Measurements from ENCODE around the gene LOXL1.
A peak's percentile ranks its signal among the peaks of the same experiment; 100 is the strongest.

LOXL1 gene

DNA sequence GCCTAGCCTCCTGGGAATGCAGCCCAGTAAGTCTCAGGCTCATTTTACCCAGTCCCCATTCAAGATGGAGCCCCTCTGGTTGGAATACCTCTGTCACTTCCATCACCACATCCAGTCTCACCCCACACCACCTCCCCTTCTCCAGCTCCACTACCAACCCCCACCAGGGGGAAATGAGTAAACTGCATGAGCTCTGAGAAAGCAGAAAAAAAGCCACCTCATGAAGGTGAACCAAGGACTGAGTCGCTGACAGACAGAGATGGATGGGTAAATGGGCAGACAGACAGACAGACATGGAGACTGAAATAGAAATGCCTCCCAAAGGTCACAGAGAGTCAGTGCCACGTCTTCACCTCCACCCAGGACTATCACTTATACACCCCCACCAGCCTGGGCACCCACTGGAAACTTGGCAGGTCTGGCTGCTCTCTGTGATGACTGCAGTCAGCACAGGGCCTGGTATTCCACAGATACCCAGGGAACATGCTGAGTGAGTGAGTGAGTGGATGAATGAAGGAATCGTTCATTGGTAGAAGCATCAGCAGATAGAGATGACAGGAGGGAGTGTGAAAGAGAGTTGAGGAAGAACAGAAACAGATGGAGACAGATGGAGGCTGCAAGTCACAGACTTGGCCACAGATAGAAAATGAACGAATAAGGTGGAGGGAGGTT lies 4.9 kb upstream of the LOXL1 start:
- no peak for DNase-seq (ENCODE audit: low read depth, low spot score)

DNA sequence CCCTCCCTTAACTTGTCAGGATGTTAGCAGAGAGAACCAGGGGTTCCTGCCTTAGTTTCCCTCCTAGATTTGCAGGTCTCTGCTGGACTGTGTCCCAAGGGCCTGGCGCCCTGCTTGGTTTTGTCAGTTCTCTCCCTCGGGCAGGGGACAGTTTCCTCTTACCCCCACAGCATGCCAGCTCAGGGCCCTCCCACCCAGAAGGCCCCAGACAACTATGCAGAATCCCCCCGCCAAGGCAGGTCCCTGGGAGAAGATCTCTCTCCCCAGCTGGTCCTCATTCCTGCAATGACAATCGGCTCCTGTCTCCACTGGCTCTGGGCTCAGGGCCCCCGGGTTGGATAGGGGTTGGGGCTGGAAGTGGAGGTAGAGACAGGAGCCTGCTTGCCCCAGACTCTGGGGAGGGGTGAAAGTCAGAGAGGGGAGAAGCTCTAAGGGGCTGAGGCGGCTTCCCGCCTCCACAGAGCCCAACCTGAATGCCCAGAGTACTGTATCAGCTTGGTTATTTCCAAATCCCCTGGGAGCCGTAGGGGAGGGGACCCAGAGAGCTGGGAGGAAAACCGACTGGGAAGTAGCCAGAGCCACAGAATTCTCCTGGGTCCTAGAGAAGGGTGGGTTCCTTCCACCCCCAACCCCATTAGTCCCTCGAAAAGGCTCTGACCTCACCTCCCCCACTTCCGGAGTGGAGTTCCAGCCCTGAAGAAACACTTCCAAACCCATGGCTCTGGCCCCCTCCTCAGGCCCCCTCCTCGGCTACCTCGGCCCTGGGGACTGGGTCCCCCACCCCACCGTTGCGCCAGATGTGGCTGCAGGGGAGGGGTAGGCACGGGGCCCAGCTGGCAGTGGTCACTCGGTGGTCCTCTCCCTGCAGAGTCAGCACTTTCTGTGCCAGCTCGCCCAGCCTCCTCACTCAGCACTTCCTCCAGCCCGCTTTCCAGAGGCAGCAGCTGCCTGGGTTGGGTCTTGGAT lies 3.8 kb upstream of the LOXL1 start:
- DNase-seq (ENCODE audit: low read depth, low spot score): no peak

DNA sequence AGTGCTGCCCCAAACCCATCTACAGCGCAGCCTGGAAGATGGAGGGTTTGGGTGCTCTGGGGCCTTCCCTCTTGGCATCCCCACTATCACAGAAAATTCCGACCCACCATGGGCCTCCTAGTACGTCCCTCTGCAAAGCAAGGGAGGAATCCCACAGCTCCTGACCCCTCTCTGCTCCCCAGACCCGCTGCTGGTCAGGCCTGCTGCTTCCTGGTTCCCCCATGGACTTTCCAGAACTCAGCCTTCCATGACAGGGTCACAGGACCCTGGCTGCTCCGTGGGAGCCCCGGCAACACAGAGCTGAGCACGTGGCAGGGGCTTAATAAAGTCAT lies 3.1 kb upstream of the LOXL1 start:
- no peak for DNase-seq (ENCODE audit: low read depth, low spot score)

DNA sequence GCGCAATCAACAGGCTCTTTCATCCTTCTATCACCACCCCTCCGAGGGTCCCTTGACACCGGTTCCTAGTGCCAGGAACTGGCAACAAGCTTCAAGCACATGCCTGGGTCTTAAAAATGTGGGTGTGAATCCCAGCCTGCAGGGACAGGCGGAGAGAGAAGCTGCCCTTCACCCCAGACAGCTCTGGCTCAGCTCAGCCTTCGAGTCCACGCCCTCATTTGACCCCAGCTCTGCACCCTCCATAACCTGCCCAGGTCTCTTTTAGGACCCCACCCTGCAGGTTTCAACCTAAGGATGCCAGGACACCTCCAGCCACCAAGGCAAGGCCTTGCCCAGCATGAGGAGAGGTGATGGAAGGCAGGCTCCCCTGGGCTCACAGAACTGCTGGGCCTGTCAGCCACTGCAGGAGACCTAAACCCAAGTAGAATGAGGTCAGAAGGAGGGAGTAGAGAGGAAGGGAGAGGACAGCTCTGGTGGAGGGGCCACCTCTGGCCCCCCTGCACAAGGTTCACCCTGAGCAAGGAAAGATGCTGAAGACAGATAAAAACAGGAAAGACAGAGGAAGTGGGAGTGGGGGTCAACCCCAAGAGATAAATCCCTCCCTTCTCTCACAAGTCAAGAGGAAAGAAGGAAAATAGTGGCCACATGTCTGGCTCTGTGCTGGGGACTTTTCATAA lies 2.6 kb upstream of the LOXL1 start:
- DNase-seq (ENCODE audit: low read depth, low spot score): no peak

DNA sequence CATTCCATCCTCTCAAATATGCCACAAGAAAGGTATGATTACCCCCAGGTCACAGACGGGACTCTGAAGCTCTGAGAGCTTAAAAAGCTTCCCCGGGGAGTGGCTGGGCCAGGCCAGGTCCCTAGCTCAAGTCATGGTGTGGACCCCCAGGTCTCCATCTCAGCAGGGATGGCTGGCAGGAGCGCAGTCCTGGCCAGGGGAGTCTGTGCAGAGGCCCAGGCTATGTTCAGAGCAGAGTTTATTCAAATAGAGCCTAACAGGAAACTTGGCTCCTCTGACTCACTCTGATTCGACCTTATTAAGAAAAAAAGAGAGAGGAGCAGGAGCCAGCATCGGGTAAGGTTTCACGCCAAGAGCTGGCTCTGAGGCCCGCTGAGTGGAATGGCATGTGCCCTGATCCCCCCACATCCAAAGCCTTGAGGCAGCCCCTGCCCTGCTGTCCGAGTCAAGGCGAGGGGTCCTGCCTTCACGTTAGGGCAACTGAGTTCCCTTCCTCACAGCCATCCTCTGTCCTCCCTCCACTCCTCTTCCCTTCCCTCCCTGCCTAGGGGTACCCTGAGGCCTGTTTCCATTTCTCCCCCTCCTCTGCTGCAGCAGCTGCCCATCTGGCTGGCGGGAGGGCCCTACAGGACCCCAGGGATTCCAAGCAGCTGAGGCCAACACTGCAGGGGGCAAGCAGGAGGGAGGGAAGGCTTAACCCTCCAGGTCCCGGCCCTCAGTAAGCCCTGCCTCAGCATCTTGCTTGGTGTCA lies 1.9 kb upstream of the LOXL1 start:
- DNase-seq (ENCODE audit: low read depth, low spot score): peak; percentile 77

DNA sequence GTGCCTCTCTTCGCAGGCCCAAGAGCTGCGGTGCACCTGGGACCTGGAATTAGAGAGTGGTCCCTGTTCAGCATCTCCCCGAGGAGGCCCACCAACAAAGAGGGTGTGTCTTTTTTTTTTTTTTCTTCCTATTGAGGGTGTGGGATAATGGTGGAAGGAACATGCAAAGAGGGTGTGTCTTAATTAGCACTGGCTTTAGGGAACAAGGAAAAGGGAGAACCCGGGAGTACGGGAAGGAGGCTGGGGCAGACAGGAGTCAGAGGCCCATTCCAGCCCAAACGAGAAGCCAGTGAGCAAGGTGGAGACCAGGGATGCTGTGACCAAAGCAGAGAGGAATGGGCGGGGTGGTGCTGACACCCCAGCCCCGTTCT lies 429 bp upstream of the LOXL1 start:
- no peak for DNase-seq (ENCODE audit: low read depth, low spot score)

DNA sequence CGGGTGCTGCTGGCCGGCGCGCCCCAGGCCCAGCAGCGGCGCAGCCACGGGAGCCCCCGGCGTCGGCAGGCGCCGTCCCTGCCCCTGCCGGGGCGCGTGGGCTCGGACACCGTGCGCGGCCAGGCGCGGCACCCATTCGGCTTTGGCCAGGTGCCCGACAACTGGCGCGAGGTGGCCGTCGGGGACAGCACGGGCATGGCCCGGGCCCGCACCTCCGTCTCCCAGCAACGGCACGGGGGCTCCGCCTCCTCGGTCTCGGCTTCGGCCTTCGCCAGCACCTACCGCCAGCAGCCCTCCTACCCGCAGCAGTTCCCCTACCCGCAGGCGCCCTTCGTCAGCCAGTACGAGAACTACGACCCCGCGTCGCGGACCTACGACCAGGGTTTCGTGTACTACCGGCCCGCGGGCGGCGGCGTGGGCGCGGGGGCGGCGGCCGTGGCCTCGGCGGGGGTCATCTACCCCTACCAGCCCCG lies 777 bp downstream of the LOXL1 start:
- no peak for DNase-seq (ENCODE audit: low read depth, low spot score)

DNA sequence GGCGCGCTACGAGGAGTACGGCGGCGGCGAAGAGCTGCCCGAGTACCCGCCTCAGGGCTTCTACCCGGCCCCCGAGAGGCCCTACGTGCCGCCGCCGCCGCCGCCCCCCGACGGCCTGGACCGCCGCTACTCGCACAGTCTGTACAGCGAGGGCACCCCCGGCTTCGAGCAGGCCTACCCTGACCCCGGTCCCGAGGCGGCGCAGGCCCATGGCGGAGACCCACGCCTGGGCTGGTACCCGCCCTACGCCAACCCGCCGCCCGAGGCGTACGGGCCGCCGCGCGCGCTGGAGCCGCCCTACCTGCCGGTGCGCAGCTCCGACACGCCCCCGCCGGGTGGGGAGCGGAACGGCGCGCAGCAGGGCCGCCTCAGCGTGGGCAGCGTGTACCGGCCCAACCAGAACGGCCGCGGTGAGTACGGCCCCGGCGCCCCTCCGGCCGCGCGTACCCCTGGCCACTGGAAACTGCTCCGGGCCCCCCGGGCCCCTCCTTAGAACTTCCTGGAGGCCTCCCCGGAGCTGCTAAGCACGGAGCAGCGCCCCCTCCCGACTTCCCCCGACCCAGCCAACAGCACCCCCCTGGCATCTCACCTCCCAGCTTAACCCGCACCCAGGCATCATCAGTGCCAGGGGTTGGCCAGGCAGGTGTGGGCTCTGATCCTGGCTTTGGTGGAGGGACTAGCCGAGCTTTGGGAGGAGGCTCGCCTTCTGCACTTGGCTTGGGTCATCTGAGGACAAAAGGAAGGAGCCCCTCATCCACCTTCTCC lies 1.4 kb downstream of the LOXL1 start:
- no peak for DNase-seq (ENCODE audit: low read depth, low spot score)

DNA sequence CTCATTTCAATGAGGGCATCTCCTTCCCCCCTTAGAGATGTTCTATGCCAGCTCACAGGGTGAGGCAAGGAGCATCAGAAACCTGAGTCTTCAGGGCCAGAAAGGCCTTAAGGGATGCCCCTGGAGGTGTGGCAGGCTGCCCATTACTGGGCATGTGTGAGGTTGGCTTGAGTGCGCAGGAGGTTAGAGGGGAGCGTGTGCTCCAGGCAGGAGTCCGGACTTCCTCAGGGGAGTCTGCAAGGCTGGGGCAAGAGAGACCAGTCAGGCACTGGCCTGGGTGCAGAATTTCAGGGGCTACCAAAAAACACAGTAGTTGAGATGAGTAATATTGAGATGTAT lies 1.9 kb downstream of the LOXL1 start:
- DNase-seq (ENCODE audit: low read depth, low spot score): no peak

DNA sequence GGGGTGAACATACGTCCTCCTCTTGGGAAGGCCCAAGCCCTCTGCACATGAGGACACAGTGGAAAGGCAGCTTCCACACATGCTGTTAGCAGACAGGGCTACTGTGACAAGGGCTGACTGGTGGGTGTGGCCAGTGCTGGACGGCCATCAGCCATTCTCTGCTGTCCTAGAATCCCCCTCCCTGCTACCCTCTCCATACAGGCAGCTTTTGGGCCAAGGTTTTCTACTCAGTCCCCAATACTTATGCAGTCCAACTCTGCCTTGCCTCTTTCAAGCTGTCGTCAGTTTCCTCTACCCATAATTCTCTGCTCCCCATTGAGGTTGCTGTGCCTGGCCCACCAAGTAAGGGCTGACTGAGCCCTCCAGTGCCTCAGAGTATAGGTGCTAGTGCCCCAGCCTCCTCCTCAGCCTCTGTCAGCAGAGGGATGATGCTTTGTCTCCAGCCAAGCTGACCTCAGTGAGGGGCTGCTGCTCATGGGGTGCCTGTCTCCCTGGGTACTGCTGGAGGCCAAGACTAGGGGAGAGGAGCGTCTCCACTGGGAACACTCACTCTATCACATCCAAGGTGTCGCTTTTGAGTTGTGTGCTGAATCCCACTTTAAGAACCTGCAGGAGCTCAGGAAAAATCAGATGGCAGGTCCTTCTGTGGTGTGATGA lies 2.8 kb downstream of the LOXL1 start:
- no peak for DNase-seq (ENCODE audit: low read depth, low spot score)

DNA sequence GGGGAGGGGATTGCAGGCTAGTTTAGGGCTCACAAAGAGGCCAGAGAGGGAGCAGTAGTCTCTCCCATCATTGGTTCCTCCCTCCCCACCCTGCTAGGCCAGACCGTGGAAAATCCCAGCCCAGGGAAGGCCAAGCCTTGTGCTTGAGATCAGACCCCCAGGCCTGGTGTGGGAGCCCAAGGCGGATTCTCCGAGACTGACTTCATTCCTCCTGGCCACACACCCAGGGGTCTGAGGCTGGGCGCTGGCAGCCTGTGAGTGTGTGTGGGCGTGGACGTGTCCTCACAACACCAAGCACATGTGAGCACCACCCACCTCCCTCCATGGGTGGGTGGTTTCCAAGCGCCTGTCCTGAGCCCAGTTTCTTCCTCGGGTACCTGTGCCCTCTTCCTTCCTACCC lies 4.1 kb downstream of the LOXL1 start:
- peak; percentile 75 for DNase-seq (ENCODE audit: low read depth, low spot score)

DNA sequence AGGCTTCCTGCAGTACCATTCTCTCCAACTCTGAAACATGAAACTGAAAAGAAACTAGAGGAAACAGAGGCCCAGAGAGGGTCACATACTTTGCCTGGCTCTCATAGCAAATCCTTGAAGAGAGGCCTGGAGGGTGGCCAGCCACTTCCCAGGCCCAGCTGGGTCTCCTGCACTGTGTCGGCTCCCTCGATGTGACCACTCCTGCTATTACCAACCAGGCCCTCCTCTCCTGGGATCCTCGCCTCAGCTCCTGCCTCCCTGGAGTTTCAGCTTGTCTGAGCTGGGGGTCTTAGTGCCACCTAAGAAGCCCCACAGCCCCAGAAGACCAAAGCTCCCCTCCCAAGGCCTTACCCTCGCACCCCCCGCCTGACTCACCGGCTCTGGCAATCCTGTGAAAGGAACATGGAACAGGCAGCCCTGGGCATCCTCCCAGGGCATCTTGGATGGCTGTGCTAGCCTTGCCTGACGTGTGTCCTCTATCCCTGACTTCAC lies 4.6 kb downstream of the LOXL1 start:
- DNase-seq (ENCODE audit: low read depth, low spot score): peak; percentile 60

DNA sequence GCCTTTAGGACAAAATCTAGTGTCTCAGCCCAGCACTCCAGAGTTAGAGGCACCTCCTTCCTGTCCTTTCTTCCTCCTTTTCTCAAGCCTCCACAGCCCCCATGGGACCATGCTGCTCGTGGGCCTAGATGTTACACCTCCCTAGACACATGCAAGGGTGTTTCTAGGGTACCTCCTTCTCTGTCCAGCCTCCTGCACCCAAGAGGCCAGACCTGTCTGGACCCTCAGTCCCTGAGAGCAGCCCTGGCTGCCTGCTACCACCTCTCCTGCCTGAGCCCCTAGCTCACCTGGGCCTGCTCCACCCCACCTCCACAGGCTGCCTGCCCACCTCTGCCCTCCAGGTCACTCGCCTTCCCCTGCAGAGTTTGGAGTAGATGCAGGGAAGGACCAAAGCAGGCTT lies 5.2 kb downstream of the LOXL1 start:
- DNase-seq (ENCODE audit: low read depth, low spot score): no peak

DNA sequence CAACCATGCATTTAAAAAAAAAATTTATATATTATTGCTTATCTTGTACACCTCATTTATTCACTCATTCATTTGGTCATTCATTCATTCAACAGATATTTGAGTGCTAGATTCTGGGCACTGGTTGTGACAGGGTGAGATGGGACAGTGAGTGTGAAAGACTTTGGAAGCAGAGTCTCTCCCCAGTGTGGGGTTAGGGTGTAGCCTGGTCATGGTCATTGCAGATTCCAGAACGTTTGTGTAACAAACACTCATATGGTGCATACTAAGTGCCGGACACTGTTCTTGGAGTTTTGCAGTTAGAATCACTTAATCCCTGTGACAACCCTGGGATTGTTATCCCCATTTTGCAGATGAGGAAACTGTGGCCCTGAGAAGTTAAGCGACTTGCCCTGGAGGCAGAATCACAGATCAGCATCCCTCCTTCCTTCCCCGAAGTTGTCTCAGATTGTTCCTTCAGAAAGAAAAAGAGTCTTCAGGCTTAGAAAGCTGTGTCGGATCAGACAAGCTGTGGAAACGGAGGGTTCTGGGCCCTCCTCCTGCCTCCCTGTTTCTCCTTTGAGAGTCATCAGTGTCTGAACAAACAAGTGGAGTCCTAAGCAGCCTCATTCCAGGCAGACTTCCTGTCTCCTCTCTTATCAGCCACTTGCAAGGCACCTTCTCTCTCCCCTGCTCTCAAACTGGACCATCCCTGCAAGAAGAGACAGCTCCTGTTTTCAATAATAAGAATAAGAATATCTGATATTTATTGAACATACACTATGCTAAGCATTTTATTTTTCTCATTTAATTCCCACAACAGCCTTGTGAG lies 6.3 kb downstream of the LOXL1 start:
- DNase-seq (ENCODE audit: low read depth, low spot score): no peak

DNA sequence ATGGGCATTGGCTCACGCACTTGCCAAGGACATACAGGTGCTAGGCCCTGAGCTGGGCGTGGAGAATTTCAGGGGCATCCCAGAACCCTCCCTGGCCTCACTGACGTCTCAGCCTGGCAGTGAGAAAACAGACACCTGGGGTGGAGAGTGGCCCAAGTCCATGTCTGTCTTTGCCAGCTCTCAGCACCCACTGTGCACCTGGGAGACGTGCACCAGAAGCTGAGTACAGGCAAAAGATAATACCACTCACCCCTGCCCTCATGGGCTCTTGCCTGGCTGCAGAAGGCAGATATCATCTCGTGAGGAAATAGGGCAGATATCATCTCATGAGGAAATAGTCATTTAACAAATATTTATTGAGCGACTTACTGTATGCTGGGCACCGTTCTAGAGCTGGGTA lies 8.0 kb downstream of the LOXL1 start:
- DNase-seq (ENCODE audit: low read depth, low spot score): no peak

DNA sequence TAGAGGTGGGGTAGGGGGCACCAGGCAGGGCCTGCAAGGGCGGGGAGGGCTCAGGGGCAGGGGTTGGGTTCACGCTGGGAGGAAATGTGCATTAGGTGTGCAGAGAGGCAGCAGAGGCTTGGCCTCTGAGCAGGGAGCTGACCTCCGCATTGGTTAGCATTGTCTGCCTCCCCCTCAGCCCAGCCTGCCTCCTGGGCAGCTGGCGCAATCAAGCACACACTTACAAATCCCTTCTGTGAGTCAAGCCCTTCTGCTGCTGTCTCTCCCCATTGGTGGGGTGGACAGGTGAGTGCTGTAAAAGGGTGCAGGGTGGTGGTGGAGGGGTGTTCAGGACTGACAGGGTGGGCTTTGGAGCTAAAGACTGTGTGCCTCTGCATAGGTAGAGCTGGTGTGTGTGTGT lies 9.3 kb downstream of the LOXL1 start:
- DNase-seq (ENCODE audit: low read depth, low spot score): no peak

DNA sequence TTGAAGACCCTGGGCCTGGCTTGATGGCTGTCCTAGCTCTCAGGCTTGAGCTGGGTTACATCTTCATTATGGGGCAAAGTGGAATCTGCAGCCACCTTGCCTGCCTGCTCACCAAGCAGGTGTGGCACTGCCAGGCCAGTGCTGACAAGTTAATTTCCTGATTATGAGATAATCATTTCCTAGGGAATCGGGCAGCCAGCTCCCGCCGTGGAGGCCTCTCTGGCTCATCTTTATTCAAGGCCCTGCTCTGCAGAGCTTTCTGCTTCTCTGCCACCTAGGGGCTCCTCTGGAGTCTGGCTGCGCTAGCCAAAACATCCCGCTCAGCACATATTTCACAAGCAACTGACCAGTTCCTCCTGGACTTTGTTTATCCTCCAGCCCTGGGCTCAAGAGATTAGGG lies 9.9 kb downstream of the LOXL1 start:
- no peak for DNase-seq (ENCODE audit: low read depth, low spot score)

DNA sequence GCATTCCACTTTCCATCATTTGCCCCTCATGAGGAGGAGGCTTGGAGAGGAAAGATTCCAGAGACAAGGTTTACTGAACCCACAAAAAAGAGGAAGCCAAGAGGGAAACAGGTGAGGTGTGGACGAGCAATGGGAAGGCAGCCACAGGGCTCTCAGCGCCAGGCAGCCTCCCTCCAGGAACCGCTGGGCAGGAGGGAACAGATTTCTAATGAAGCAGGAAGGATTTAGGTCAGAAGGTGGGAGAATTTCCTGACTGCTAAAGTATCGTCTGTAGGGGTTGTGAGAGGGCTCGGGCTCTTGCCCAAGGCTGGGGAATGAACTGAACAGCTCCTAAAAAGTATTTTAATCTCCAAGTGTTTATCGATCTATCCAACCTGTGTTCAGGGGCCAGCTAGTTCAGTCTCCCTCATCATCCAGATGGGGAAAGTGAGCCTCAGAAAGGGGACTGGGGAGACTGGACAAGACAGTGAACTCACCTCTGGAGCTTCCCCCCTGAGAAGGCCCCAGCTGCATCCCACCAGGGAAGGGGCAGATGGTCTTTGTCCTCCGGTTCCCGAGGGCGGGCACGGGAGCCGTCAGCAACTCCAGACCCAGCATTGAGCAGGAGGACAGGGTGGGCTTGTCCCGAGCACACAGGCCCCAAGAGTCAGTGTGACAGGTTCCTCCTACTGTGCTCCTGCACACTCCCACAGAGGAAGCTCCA lies 10.5 kb downstream of the LOXL1 start:
- no peak for DNase-seq (ENCODE audit: low read depth, low spot score)

DNA sequence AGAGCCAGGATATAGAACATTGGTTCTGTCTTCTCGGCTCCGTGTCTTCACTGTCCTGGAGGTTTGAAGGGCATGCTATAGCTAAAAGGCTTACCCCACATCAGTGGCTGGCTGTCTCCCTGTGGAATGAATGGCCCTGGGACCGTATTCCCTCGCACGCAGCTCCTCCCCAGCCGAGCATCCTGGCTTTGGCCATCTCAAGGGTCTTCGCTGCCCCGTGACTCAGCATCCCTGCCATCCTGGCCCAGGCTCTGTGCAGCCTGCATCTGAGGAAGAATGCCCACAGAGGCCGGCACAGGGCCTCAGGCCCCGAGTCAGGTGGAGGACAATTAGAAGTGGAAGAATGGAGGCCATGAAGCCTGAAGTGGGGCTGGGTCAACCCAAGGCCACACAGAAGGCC lies 11.0 kb downstream of the LOXL1 start:
- no peak for DNase-seq (ENCODE audit: low read depth, low spot score)
